ENCODE results near the gene PBX1. TPM values are rescaled to one million over a fixed set of nuclear protein-coding genes. Genes with fewer than 3 reads are reported as not detected.
A peak's percentile ranks its signal among the peaks of the same experiment; 100 is the strongest.

PBX1 gene
- total and polyA plus RNA-seq, 4 donors = 14.0 to 125 (median 40.0) TPM

DNA sequence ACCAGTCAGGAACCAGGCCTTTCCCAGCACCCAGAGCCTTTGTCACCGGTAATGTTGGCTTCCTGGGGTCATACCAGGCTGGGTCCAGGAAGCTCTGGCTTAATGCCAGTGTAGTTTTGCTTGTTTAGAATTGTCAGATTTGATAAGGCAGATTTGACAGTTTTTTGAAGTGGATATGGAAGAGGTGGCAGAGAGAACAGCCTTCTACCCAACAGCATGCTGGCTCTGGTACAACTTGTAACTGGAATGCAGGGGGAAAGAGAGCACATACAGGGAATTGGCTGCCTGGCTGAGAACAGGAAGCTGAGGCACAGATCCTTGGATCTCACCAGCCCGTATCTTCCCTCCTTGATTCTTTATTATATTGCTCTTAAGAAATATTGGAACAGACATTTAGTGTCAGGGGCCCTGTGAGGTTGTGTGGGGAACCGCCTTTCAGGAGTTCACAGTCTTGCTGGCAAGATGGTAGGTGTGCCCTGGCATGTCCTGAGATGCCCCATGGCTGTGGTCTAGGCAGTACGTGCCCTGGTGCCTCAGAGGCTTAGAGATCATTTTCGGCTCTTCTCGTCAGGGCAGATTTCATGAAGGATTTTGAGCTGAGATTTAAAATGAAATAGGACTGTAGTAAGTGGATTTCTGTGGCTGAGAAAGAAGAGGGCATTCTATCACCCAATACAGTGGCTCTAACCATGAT lies 227.0 kb downstream of the PBX1 start:
- DNase-seq = no peak
- no peak for ATAC-seq (ENCODE audit: low FRiP score)
- no peak overlapping the region for H3K4me3 ChIP-seq (ENCODE audit: low read length in 2 of 2)
- no peaks in the 10 kb centered on the region for H3K36me3 ChIP-seq (ENCODE audit: control insufficient read depth in 1 of 2, insufficient read depth in 2 of 2, low read length in 1 of 2)
- no peaks in the 10 kb centered on the region for H3K27me3 ChIP-seq (ENCODE audit: control insufficient read depth in 1 of 2, insufficient read depth in 2 of 2, low read length in 1 of 2)
- peaks cover 0 to 6% of the 10 kb centered on the region in 2 donors for H3K4me1 ChIP-seq (ENCODE audit: control insufficient read depth in 1 of 2, insufficient read depth in 2 of 2, low read length in 2 of 2)
- intact Hi-C loops (cut with DNase I) = loop anchor here (5.0 to 10.0 kb wide), 5 partner anchors 151 to 341 kb away; partner anchors contain the start of gene PBX1 (in 1 of the 2)
- peak overlapping the region in 1 of 2 donors; percentile 34 for H3K27ac ChIP-seq (ENCODE audit: low read depth in 1 of 2, low read length in 2 of 2)
- WGBS, 2 donors = 17% methylated on average over 6 of the region's 6 CpGs
- no peaks in the 10 kb centered on the region for H3K9me3 ChIP-seq (ENCODE audit: control insufficient read depth, low read length)

DNA sequence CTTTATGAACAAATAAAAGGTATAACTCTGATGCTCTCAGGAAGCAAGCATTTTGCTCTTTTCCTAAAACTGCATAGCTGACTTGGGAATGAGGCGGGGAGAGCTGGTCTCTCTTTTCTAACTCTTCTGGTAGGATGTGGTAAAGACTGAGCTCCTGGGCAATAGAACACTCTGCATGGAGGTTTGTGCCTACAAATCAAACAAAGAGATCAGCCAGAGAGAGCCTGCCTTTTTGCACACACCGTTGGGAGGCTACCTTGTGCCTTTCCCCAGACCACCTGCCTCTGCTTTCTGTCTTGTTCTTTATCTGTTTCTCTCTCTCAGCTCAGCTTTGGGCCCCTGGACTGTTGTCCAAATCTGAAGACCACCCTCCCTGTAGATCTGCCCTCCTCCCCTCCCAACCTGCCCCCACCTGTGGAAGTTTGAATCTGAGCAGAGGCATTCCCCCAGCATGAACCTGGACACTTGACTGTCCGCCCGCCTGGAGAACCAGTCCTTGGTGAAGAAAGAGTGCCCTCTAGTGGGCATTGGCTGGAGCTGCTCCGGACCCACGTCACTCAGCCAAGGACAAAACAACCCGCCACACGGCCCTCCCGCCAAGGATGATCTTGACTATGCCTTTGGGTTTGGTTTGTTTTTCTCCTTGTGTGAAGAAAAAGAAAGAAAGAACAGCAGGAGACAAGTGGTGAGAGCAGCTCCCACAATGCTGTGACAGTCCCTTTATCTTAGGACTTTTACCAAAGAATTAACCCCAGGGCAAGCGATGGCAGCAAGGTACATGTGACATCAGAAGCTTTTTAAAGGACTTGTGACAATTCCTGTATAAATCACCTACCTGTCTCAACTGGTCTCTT lies 228.2 kb downstream of the PBX1 start:
- Histone ChIP-seq H3K27ac (ENCODE audit: low read depth in 1 of 2, low read length in 2 of 2) (no peak overlapping the region), H3K36me3 (ENCODE audit: control insufficient read depth in 1 of 2, insufficient read depth in 2 of 2, low read length in 1 of 2) (no peaks in the 10 kb centered on the region), H3K27me3 (ENCODE audit: control insufficient read depth in 1 of 2, insufficient read depth in 2 of 2, low read length in 1 of 2) (no peaks in the 10 kb centered on the region), H3K4me1 (ENCODE audit: control insufficient read depth in 1 of 2, insufficient read depth in 2 of 2, low read length in 2 of 2) (peaks cover 0 to 2% of the 10 kb centered on the region in 2 donors), H3K9me3 (ENCODE audit: control insufficient read depth, low read length) (no peaks in the 10 kb centered on the region), H3K4me3 (ENCODE audit: low read length in 2 of 2) (no peak overlapping the region)
- DNase-seq (peak; percentile 86 to 92), ATAC-seq (ENCODE audit: low FRiP score) (peak; percentile 90)
- intact Hi-C loops (cut with DNase I) = loop anchor here (5.0 to 10.0 kb wide), 5 partner anchors 152 to 342 kb away; partner anchors contain the start of gene PBX1 (in 1 of the 2)
- 19 to 21% methylated on average over 10 of the region's 10 CpGs for WGBS, 2 donors

GRCh38 chr1:164787834-164788231 lies 228.8 kb downstream of the PBX1 start:
- ATAC-seq (ENCODE audit: low FRiP score) (no peak), DNase-seq (no peak)
- Histone ChIP-seq H3K4me1 (ENCODE audit: control insufficient read depth in 1 of 2, insufficient read depth in 2 of 2, low read length in 2 of 2) (peaks cover 0 to 2% of the 10 kb centered on the region in 2 donors), H3K27ac (ENCODE audit: low read depth in 1 of 2, low read length in 2 of 2) (no peak overlapping the region), H3K36me3 (ENCODE audit: control insufficient read depth in 1 of 2, insufficient read depth in 2 of 2, low read length in 1 of 2) (no peaks in the 10 kb centered on the region), H3K27me3 (ENCODE audit: control insufficient read depth in 1 of 2, insufficient read depth in 2 of 2, low read length in 1 of 2) (no peaks in the 10 kb centered on the region), H3K4me3 (ENCODE audit: low read length in 2 of 2) (no peak overlapping the region), H3K9me3 (ENCODE audit: control insufficient read depth, low read length) (no peaks in the 10 kb centered on the region)
- WGBS, 2 donors = 66 to 68% methylated on average over 8 of the region's 8 CpGs
- intact Hi-C loops (cut with DNase I) = loop anchor here (5.0 to 10.0 kb wide), 5 partner anchors 153 to 343 kb away; partner anchors contain the start of gene PBX1 (in 1 of the 2)

GRCh38 chr1:164790081-164790480 lies 231.1 kb downstream of the PBX1 start:
- no peaks in the 10 kb centered on the region for H3K9me3 ChIP-seq (ENCODE audit: control insufficient read depth, low read length)
- DNase-seq (no peak), ATAC-seq (ENCODE audit: low FRiP score) (no peak)
- WGBS, 2 donors = 75 to 78% methylated on average over 6 of the region's 6 CpGs
- peaks cover 5 to 7% of the 10 kb centered on the region in 2 donors for H3K4me1 ChIP-seq (ENCODE audit: control insufficient read depth in 1 of 2, insufficient read depth in 2 of 2, low read length in 2 of 2)
- intact Hi-C loops (cut with DNase I) = no loop called here
- no peaks in the 10 kb centered on the region for H3K27me3 ChIP-seq (ENCODE audit: control insufficient read depth in 1 of 2, insufficient read depth in 2 of 2, low read length in 1 of 2)
- H3K27ac ChIP-seq (ENCODE audit: low read depth in 1 of 2, low read length in 2 of 2) = no peak overlapping the region
- H3K4me3 ChIP-seq (ENCODE audit: low read length in 2 of 2) = no peak overlapping the region
- H3K36me3 ChIP-seq (ENCODE audit: control insufficient read depth in 1 of 2, insufficient read depth in 2 of 2, low read length in 1 of 2) = no peaks in the 10 kb centered on the region

- Histone ChIP-seq H3K4me3 (ENCODE audit: low read length in 2 of 2) (no peak overlapping the region), H3K36me3 (ENCODE audit: control insufficient read depth in 1 of 2, insufficient read depth in 2 of 2, low read length in 1 of 2) (no peaks in the 10 kb centered on the region), H3K27me3 (ENCODE audit: control insufficient read depth in 1 of 2, insufficient read depth in 2 of 2, low read length in 1 of 2) (no peaks in the 10 kb centered on the region), H3K27ac (ENCODE audit: low read depth in 1 of 2, low read length in 2 of 2) (no peak overlapping the region), H3K9me3 (ENCODE audit: control insufficient read depth, low read length) (no peaks in the 10 kb centered on the region), H3K4me1 (ENCODE audit: control insufficient read depth in 1 of 2, insufficient read depth in 2 of 2, low read length in 2 of 2) (peaks cover 3 to 7% of the 10 kb centered on the region in 2 donors)
- ATAC-seq (ENCODE audit: low FRiP score) (no peak), DNase-seq (no peak)
- intact Hi-C loops (cut with DNase I) = no loop called here
- 79 to 80% methylated on average over 21 of the region's 21 CpGs for WGBS, 2 donors
Measured at GRCh38 chr1:164792410-164793004, 233.5 kb downstream of the PBX1 start.

- ATAC-seq (ENCODE audit: low FRiP score) (peak; percentile 87), DNase-seq (peak in 1 of 2 donors; percentile 54)
- WGBS, 2 donors = 37 to 41% methylated on average over 2 of the region's 2 CpGs
- Histone ChIP-seq H3K36me3 (ENCODE audit: control insufficient read depth in 1 of 2, insufficient read depth in 2 of 2, low read length in 1 of 2) (no peaks in the 10 kb centered on the region), H3K4me1 (ENCODE audit: control insufficient read depth in 1 of 2, insufficient read depth in 2 of 2, low read length in 2 of 2) (peaks cover 3 to 7% of the 10 kb centered on the region in 2 donors), H3K9me3 (ENCODE audit: control insufficient read depth, low read length) (no peaks in the 10 kb centered on the region), H3K4me3 (ENCODE audit: low read length in 2 of 2) (no peak overlapping the region), H3K27ac (ENCODE audit: low read depth in 1 of 2, low read length in 2 of 2) (peak overlapping the region in 1 of 2 donors; percentile 89), H3K27me3 (ENCODE audit: control insufficient read depth in 1 of 2, insufficient read depth in 2 of 2, low read length in 1 of 2) (no peaks in the 10 kb centered on the region)
- intact Hi-C loops (cut with DNase I) = no loop called here
Measured at GRCh38 chr1:164794356-164794755, 235.4 kb downstream of the PBX1 start.

- Histone ChIP-seq H3K4me3 (ENCODE audit: low read length in 2 of 2) (no peak overlapping the region), H3K36me3 (ENCODE audit: control insufficient read depth in 1 of 2, insufficient read depth in 2 of 2, low read length in 1 of 2) (no peaks in the 10 kb centered on the region), H3K27me3 (ENCODE audit: control insufficient read depth in 1 of 2, insufficient read depth in 2 of 2, low read length in 1 of 2) (no peaks in the 10 kb centered on the region), H3K9me3 (ENCODE audit: control insufficient read depth, low read length) (no peaks in the 10 kb centered on the region), H3K27ac (ENCODE audit: low read depth in 1 of 2, low read length in 2 of 2) (no peak overlapping the region), H3K4me1 (ENCODE audit: control insufficient read depth in 1 of 2, insufficient read depth in 2 of 2, low read length in 2 of 2) (peaks cover 3 to 7% of the 10 kb centered on the region in 2 donors)
- intact Hi-C loops (cut with DNase I) = no loop called here
- ATAC-seq (ENCODE audit: low FRiP score) (no peak), DNase-seq (no peak)
- 45 to 56% methylated on average over 2 of the region's 2 CpGs for WGBS, 2 donors
Measured at GRCh38 chr1:164796916-164797315, 237.9 kb downstream of the PBX1 start.

DNA sequence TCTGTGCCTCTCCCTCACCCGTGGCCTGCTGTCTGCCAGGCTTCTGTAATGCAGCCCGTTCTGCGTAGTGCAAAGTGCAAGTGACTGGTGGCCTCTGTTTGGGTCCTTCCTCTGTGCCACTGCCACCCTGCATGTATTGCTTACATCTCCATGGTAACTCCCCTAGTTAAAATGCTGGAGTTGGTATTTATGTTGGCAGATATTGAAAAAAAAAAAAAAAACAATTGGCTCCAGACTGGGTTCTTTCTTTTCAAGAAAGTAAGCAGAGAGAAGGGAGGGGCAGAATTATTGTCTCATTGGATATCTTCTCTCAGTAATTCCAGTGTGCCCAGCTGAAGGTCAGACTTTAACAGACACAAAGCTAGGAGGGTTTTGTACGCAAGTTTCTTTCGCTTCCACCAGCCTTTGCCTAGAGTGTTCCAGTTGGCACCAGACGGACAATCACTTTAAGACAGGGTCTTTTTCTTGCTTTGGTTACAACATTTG lies 242.3 kb downstream of the PBX1 start:
- no peaks in the 10 kb centered on the region for H3K27me3 ChIP-seq (ENCODE audit: control insufficient read depth in 1 of 2, insufficient read depth in 2 of 2, low read length in 1 of 2)
- intact Hi-C loops (cut with DNase I) = no loop called here
- H3K4me1 ChIP-seq (ENCODE audit: control insufficient read depth in 1 of 2, insufficient read depth in 2 of 2, low read length in 2 of 2) = peaks cover 2 to 4% of the 10 kb centered on the region in 2 donors

More for the DNA sequence above, 242.3 kb downstream of the PBX1 start:
- peak; percentile 82 for ATAC-seq (ENCODE audit: low FRiP score)
- H3K27ac ChIP-seq (ENCODE audit: low read depth in 1 of 2, low read length in 2 of 2) = peak overlapping the region; percentile 86 to 90
- peak in 1 of 2 donors; percentile 61 for DNase-seq
- H3K9me3 ChIP-seq (ENCODE audit: control insufficient read depth, low read length) = no peaks in the 10 kb centered on the region
- H3K36me3 ChIP-seq (ENCODE audit: control insufficient read depth in 1 of 2, insufficient read depth in 2 of 2, low read length in 1 of 2) = no peaks in the 10 kb centered on the region
- no peak overlapping the region for H3K4me3 ChIP-seq (ENCODE audit: low read length in 2 of 2)
- WGBS, 2 donors = 6 to 8% methylated on average over 6 of the region's 6 CpGs
